B cell (primary cell): ENCODE data around the gene LHX2.

Experiments used
- EZH2 ChIP-seq: IDR thresholded peaks from 2 replicates; pipeline ENCODE4 v1.6.1; 2012; ENCODE audit warnings: borderline replicate concordance, low read depth, mild to moderate bottlenecking, moderate library complexity, low read length; ENCODE audit not compliant: insufficient read depth, poor library complexity, severe bottlenecking
- TF ChIP-seq, protein P1 (sequence below): fragments of 200-600 bp; IDR thresholded peaks from one replicate; pipeline ENCODE4 v1.8.0; 2022; ENCODE audit warnings: antibody characterized with exemption, mild to moderate bottlenecking

DNA sequence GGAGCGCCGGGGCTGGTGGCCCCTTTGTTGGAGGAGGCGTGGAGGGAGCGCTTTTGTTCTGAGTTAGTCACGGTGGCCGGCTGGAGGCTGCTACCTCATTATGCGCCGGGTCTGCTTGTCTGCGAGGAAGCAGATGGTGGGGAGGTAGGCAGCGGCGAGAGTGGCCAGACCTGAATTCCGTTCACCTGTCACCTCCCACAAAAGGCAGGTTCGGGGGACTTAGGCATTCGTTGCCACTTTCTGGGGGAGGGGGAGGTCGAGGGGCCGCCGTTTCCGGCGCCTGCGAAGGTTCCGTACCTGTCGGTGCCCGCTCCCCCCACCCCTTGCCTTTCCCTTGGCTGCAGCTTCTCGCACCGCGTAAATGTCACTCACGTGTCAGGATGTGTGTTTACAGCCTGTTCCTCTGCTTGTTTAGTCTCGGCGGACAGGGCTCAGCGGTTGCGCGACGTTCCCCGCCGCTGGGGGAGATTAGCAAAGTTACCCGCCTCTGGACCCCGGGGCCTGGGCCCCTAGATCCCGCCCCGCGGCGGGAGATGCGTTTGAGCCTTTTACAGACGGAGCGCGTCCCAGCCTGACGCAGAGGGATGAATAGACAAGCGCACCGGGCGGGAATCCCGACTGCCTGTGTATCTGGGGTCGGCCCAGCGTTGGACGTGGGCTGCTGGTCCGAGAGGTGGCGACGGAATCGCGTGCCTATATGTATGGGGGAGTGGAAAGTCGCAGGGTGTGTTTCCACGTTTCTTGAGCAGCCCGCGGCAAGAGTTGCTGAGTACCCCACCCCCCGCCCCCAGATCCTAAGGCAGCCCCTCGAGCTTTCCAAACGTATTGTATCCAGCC lies 2.7 kb upstream of the LHX2 start:
- TF ChIP-seq, protein P1, sequence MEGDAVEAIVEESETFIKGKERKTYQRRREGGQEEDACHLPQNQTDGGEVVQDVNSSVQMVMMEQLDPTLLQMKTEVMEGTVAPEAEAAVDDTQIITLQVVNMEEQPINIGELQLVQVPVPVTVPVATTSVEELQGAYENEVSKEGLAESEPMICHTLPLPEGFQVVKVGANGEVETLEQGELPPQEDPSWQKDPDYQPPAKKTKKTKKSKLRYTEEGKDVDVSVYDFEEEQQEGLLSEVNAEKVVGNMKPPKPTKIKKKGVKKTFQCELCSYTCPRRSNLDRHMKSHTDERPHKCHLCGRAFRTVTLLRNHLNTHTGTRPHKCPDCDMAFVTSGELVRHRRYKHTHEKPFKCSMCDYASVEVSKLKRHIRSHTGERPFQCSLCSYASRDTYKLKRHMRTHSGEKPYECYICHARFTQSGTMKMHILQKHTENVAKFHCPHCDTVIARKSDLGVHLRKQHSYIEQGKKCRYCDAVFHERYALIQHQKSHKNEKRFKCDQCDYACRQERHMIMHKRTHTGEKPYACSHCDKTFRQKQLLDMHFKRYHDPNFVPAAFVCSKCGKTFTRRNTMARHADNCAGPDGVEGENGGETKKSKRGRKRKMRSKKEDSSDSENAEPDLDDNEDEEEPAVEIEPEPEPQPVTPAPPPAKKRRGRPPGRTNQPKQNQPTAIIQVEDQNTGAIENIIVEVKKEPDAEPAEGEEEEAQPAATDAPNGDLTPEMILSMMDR = no peak
- TF ChIP-seq EZH2 = peak; percentile 64
